ENCODE results near the gene GTPBP6. TPM values are rescaled to one million over a fixed set of nuclear protein-coding genes. Genes with fewer than 3 reads are reported as not detected.
"Not testable (repeated sequence)": the region's sequence is repeated elsewhere in the genome, so short reads cannot be mapped to it uniquely, and the experiment has no call there.

GTPBP6 gene
- total RNA-seq, 1 donor from 2014 or later = 75.6 TPM

- H3K9me3 Mint-ChIP-seq = no peaks in the 10 kb centered on the region
- peaks cover 15% of the 10 kb centered on the region for H3K36me3 Mint-ChIP-seq (ENCODE audit: low read depth)
- H3K27me3 Mint-ChIP-seq = no peaks in the 10 kb centered on the region
- H3K4me1 Mint-ChIP-seq = peaks cover 17% of the 10 kb centered on the region
- H3K27ac Mint-ChIP-seq = peak within 1 kb of the TSS; percentile 12
- intact Hi-C loops (cut with micrococcal nuclease) = no loop called here
- ATAC-seq (ENCODE audit: low read depth) (no peak), DNase-seq (no peak)
- TF ChIP-seq, protein P1, sequence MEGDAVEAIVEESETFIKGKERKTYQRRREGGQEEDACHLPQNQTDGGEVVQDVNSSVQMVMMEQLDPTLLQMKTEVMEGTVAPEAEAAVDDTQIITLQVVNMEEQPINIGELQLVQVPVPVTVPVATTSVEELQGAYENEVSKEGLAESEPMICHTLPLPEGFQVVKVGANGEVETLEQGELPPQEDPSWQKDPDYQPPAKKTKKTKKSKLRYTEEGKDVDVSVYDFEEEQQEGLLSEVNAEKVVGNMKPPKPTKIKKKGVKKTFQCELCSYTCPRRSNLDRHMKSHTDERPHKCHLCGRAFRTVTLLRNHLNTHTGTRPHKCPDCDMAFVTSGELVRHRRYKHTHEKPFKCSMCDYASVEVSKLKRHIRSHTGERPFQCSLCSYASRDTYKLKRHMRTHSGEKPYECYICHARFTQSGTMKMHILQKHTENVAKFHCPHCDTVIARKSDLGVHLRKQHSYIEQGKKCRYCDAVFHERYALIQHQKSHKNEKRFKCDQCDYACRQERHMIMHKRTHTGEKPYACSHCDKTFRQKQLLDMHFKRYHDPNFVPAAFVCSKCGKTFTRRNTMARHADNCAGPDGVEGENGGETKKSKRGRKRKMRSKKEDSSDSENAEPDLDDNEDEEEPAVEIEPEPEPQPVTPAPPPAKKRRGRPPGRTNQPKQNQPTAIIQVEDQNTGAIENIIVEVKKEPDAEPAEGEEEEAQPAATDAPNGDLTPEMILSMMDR (IDR thresholded peaks at IDR 0.05) = no peak
- peak within 1 kb of the TSS; percentile 68 for H3K4me3 Mint-ChIP-seq
- CTCF ChIA-PET = no interaction called here
- POLR2A ChIA-PET = no interaction called here
Observed at GRCh38 chrX:281166-281999, 37.2 kb downstream of the GTPBP6 start, which contains the start of gene PLCXD1. TSS of gene PLCXD1 (plus strand) at chrX:281381. CDS start at chrX:284188, 2,807 bp downstream.

- DNase-seq; intact Hi-C loops (cut with micrococcal nuclease); ATAC-seq (ENCODE audit: low read depth); CTCF ChIA-PET; H3K9me3 Mint-ChIP-seq; H3K27me3 Mint-ChIP-seq; H3K36me3 Mint-ChIP-seq (ENCODE audit: low read depth); H3K27ac Mint-ChIP-seq; H3K4me3 Mint-ChIP-seq; POLR2A ChIA-PET: not testable (repeated sequence)
- peaks cover 20% of the 10 kb centered on the region for H3K4me1 Mint-ChIP-seq
Observed at GRCh38 chrX:280722-281121, 37.9 kb downstream of the GTPBP6 start.

DNA sequence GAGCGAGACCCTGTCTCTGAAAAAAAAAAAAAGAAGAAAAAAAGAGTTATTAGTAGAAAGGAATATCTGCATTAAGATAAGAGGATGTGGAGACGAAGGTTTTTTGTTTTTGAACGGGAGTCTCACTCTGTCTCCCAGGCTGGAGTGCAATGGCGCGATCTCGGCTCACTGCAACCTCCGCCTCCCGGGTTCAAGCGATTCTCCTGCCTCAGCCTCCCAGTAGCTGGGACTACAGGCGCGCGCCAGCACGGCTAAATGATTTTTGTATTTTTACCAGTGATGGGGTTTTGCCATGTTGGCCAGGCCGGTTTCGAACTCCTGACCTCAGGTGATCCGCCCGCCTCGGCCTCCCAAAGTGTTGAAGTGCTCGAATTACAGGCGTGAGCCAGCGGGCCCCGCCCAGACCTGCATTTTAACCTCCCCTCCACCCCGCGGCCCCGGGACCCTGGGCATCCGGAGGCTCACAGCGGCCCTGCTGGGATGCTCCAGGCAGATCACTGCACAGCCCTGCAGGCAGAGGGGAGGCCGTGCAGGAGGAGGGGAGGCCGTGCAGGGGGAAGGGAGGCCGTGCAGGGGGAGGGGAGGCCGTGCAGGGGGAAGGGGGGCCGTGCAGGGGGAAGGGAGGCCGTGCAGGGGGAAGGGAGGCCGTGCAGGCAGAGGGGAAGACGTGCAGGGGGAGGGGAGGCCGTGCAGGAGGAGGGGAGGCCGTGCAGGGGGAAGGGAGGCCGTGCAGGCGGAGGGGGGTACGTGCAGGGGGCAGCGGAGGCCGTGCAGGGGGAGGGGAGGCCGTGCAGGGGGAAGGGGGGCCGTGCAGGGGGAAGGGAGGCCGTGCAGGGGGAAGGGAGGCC is 38.6 kb downstream of the GTPBP6 start:
- not testable (repeated sequence) for DNase-seq

GRCh38 chrX:276581-277201 is 41.9 kb downstream of the GTPBP6 start:
- Mint-ChIP-seq H3K9me3 (no peaks in the 10 kb centered on the region), H3K27ac (no peak overlapping the region), H3K36me3 (ENCODE audit: low read depth) (no peaks in the 10 kb centered on the region), H3K4me3 (peak overlapping the region; percentile 81), H3K4me1 (peaks cover 17% of the 10 kb centered on the region), H3K27me3 (no peaks in the 10 kb centered on the region)
- intact Hi-C loops (cut with micrococcal nuclease) = no loop called here
- TF ChIP-seq, protein P1 (IDR thresholded peaks at IDR 0.05) = no peak
- peak; percentile 57 for ATAC-seq (ENCODE audit: low read depth)
- POLR2A ChIA-PET = no interaction called here
- peak; percentile 34 for DNase-seq
- CTCF ChIA-PET = no interaction called here

More for the DNA sequence above, 38.6 kb downstream of the GTPBP6 start:
- ATAC-seq (ENCODE audit: low read depth); H3K27ac Mint-ChIP-seq; H3K36me3 Mint-ChIP-seq (ENCODE audit: low read depth); H3K27me3 Mint-ChIP-seq; intact Hi-C loops (cut with micrococcal nuclease); CTCF ChIA-PET; H3K9me3 Mint-ChIP-seq; POLR2A ChIA-PET: not testable (repeated sequence)
- H3K4me1 Mint-ChIP-seq = peaks cover 23% of the 10 kb centered on the region
- peak overlapping the region; percentile 11 for H3K4me3 Mint-ChIP-seq

GRCh38 chrX:275967-276580 is 42.5 kb downstream of the GTPBP6 start:
- ATAC-seq (ENCODE audit: low read depth) (peak; percentile 85), DNase-seq (peak; percentile 47)
- ChIA-PET CTCF (no interaction called here), POLR2A (no interaction called here)
- H3K27me3 Mint-ChIP-seq = no peaks in the 10 kb centered on the region
- peak overlapping the region; percentile 81 for H3K4me3 Mint-ChIP-seq
- intact Hi-C loops (cut with micrococcal nuclease) = no loop called here
- TF ChIP-seq, protein P1 (IDR thresholded peaks at IDR 0.05) = no peak
- no peaks in the 10 kb centered on the region for H3K9me3 Mint-ChIP-seq
- H3K36me3 Mint-ChIP-seq (ENCODE audit: low read depth) = no peaks in the 10 kb centered on the region
- peaks cover 12% of the 10 kb centered on the region for H3K4me1 Mint-ChIP-seq
- no peak overlapping the region for H3K27ac Mint-ChIP-seq

Data from activated B cell treated with CpG ODN at 0.5 μM for 24 hours (primary cell).